Loucy (cell line): ENCODE measurements around the gene EFNA3.

Experiments
- CTCF ChIP-seq: fragments of 200-600 bp; sonication (generic); conservative IDR thresholded peaks from 2 replicates; pipeline ENCODE4 v1.5.1; 2014; ENCODE audit warnings: mild to moderate bottlenecking, antibody characterized with exemption, low read length
- EZH2phosphoT487 ChIP-seq: fragments of 200-600 bp; IDR thresholded peaks from 2 replicates; pipeline ENCODE4 v1.6.1; 2018; ENCODE audit warnings: antibody characterized with exemption, mild to moderate bottlenecking, moderate library complexity, borderline replicate concordance

GRCh38 chr1:155131856-155132255 is 53.2 kb downstream of the EFNA3 start:
- TF ChIP-seq CTCF (no peak), EZH2phosphoT487 (no peak)
